ENCODE results near the gene ZNF664.

GRCh38 chr12:124046456-124046740 lies 73.4 kb downstream of the ZNF664 start:
- no peak for TF ChIP-seq CTCF (conservative IDR thresholded peaks at IDR 0.05; ENCODE audit: low read depth, low read length)
- TF ChIP-seq FOS (IDR thresholded peaks at IDR 0.05; ENCODE audit: low read depth, low read length) = no peak
- no peak for TF ChIP-seq RFX5 (IDR thresholded peaks at IDR 0.05; ENCODE audit: low read depth, low read length)
- TF ChIP-seq POLR2A (IDR thresholded peaks at IDR 0.05; ENCODE audit: low read depth, low read length) = no peak
- no peak for TF ChIP-seq CEBPB (IDR thresholded peaks at IDR 0.05; ENCODE audit: low read depth, low read length)
- no peak for TF ChIP-seq RAD21 (IDR thresholded peaks at IDR 0.05; ENCODE audit: low read length)
- no peak for TF ChIP-seq MAFK (IDR thresholded peaks at IDR 0.05; ENCODE audit: low read depth, low read length)
- TF ChIP-seq BHLHE40 (IDR thresholded peaks at IDR 0.05; ENCODE audit: low read depth, low read length) = no peak
- no peak for TF ChIP-seq SMC3 (IDR thresholded peaks at IDR 0.05; ENCODE audit: low read depth, low read length)

Data from IMR-90 (cell line).